ENCODE results near the gene PAX2.

DNA sequence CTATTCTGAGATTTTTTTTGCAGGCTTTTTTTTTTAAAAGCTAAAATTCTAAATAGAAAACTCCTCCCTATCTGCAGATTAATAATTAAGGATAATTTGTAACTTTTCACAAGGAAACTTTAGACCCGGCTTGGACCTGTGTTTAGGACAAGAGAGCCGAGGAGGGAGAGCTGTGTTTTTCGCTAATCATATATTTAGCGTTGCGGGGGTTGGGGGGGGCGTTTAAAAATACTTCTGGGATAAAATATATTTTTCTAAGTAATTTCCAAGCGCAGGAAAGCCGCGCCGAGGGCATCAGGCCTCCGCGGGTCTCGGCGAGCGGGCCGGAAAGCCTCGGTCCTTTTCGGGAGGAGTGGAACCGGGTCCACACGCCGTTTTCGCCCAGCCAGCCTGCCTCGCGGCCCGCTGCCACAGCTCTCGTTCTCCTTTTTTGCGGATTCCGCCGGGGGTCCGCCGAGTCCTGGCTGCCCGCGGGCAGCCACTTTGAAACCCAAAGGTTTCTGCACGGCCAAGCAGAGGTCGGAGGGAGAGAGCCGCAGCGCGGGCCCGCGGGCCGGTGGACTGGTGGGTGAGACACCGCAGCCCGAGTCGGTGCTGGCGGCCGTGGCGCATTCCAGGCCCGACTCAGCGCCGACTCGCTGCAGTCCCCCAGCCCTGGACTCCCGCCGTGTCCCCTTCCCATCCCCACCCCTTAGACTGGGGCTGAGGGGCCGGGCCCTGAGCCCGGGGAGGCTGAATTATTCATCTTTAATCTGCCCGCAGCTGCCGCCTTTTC lies 2.3 kb downstream of the PAX2 start:
- TF ChIP-seq, protein P1, sequence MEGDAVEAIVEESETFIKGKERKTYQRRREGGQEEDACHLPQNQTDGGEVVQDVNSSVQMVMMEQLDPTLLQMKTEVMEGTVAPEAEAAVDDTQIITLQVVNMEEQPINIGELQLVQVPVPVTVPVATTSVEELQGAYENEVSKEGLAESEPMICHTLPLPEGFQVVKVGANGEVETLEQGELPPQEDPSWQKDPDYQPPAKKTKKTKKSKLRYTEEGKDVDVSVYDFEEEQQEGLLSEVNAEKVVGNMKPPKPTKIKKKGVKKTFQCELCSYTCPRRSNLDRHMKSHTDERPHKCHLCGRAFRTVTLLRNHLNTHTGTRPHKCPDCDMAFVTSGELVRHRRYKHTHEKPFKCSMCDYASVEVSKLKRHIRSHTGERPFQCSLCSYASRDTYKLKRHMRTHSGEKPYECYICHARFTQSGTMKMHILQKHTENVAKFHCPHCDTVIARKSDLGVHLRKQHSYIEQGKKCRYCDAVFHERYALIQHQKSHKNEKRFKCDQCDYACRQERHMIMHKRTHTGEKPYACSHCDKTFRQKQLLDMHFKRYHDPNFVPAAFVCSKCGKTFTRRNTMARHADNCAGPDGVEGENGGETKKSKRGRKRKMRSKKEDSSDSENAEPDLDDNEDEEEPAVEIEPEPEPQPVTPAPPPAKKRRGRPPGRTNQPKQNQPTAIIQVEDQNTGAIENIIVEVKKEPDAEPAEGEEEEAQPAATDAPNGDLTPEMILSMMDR (IDR thresholded peaks at IDR 0.05; ENCODE audit: insufficient read depth, low read depth, low read length): no peak
- TF ChIP-seq EZH2 (IDR thresholded peaks at IDR 0.05; ENCODE audit: insufficient read depth, low read length): no peak

Measured in astrocyte (in vitro differentiated cells and primary cell).